HG02798 (cell line): ENCODE results near the gene ANO2.
A peak's percentile ranks its signal among the peaks of the same experiment; 100 is the strongest.

Source experiments
- ATAC-seq: cut with Tn5 transposase; IDR thresholded peaks from one replicate; pipeline ENCODE4 v1.9.1; 2021; ENCODE audit warnings: mild to moderate bottlenecking; ENCODE audit not compliant: unreplicated experiment, poor library complexity

Gene ANO2

DNA sequence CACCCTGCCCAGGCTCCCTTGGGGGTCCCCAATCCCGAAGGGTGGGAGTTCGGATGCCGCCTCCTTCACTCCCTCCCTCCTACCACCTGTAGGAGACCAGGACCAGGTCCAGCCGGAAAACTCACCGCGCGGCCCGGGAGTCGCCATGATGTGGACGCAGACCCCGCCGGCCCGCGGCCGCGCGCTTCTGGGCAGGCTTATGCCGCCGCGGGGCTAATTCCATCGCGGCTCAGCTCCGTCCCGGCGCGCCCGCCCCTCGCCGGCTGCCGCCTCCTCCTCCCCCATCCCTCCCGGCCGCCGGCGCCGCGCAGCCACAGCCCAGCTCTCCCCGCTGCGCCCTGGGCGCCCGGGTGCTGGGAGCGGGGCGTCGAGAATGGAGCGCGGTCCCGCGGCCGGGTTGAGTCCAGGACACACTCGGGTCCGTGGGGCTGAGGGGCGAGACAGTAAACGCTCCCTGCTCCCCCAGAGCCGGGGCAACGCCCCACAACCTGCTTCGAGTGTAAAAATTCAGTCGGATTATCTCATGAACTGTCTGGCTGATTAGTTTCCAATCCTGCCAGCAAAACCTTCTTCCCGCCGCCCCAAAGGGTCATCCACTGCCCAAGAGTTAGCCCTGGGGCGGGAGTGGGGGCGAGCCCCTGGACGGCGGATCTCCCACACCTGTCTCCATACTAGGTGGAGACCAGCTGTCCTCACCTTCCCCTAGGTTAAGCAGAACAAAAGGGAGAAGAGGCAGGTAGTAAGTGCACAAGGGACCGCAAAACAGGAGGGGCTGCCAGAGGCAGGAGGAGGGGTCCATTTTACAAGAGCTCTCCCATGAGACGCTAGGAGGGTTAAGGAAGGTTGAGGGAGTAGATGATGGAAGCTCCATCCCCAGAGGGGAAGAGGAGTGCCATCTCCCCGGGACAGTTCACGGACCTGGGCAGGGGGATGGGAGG lies at the start of gene ANO2:
Gene ANO2 (minus strand): TSS at position 189 of the 938 bp plus-strand sequence. CDS start 42 bp downstream, at position 147.
- no peak for ATAC-seq

DNA sequence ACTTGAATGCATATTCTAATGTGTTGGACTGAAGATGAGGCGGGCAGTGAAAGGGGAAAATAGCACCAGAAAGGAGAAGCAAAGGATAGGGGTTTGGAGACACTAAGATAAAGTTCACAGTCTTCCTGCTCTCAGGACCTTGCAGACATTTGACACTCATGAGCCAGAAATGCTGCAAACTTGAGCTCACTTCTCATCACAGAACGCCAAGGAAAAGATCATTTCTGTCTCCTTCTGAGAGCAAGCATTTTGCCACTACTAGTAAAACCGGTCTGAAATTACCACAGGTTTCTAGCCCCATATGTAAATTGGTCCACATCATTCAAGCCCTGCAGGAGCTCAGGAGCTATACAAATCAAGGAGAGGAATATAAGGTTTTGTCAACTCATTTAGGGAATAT lies 44.6 kb upstream of the ANO2 start:
- no peak for ATAC-seq

DNA sequence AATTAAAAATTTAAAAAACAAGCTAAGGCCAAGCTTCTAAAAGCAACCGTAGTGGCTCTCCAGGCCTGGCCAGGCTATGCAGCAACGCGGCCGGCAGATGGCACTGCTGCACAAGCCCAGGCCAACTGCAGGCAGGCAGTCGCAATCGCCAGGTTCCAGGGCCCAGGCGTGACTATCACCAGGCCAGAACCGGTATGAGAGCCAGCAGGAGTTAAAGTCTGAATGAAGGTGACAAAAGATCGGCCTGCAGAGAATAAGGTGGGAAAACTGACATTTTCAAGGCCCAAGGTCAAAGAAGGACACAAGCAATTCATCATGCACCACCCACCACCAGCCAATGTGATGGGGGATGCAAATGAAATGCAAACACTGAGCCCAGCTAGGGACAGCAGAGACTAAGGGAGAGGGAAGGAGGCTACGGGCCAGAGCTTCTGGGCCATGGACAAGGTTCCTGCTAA lies 43.6 kb upstream of the ANO2 start:
- ATAC-seq: peak; percentile 81

DNA sequence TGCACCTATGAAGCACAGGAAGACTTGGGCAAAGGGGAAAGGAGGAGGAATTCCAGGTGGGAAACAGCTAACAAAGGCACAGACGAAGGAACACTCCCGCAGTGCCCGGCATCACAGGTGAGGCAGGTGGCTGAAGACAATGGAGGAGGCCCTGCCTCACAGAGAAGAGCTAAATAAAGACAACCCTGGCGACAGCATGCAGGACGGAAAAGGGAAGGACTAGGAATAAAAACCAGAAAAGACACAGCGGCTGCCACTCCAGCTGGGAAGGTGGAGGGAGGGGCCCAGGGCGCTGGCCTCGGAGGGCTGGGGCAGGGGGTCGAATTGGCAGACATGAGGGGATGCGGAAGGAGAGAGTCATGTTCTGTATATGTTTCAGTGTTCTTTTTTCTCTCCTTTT lies 43.0 kb upstream of the ANO2 start:
- no peak for ATAC-seq

GRCh38 chr12:5987573-5987972 lies 42.5 kb upstream of the ANO2 start:
- no peak for ATAC-seq

DNA sequence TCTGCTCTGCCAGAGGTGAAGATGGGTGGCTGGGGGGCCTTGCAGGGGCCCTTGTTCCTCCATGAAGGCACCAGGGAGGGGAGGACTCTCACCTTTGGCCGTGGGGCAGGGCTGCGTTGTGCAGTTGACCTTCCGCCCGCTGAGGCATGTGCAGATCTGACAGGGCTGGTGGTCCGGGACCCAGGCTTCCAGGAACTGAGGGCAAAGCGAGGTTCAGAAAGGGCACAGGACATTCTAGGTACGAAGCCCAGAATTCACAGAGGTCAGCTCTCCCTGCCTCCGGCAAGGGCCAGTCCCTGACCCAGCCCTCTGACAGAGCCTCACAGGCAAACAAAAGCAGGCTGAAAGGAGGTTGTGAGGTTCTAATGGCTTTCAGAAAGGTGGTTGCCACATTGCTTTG lies 40.4 kb upstream of the ANO2 start:
- ATAC-seq: no peak

DNA sequence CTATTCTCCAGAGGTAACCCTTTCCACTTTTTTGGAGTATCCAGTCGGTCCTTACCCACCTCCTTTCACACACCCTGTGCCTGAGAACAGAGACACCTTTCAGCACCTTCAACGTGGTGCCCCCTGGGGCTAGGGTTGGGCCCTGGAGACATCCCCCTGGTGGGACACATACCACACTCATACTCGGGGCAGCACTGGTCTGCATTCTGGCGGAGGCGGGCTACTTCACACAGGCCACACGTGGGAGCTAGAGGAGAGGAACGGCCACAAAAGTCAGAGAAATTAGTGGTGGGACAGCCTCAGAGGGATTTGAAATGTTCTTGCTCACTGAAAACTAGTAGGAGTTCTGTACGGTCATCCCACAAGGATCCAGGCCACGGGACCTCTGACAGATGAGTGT lies 39.8 kb upstream of the ANO2 start:
- ATAC-seq: no peak

DNA sequence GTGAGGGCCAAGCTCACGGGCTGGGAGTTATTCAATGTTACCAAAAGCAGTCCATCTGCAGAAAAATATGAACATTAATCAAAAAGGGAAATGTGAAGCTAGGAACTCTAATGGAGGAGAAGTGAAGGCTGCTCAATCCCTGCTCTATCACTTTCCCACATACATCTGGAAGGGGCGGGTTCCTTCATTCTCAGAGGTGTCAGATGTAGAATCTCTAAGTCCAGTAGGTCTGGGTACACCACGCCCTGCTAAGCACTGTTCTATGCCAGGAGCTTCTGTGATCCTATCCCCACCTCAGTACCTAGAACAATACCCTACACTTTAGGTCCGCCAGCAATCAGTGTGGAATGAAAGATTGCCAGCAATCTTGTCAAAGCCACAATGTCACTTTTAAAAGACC lies 37.0 kb upstream of the ANO2 start:
- no peak for ATAC-seq

DNA sequence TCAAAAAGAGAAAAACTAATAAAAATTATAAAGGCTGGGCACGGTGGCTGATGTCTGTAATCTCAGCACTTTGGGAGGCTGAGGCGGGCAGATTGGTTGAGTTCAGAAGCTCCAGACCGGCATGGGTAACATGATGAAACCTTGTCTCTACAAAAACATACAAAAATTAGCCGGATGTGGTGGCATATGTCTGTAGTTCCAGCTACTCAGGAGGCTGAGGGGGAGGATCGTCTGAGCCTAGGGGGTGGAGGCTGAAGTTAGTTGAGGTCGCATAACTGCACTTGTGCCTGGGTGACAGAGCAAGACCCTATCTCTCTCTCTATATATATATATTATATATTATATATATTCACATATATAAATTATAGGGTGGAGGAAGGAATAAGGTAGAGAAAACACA lies 32.5 kb upstream of the ANO2 start:
- ATAC-seq: no peak

DNA sequence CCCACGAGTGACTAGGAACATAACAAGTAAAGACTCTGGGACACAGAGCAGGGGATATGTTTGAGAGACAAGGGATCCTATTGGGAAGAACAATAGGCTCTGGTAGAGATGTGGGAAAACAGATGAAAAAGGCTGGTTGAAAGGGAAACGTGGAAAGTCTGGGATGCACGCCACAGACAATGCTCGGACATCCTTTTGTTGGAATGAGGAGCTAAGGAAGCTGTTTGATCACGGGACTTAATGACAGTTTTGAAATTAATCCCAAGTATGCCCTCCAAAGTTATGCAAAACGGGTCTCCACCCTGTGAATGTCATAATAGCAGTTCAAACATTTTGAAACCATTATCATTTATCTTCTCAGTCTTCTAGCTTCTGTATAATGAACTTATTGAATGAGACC lies 31.7 kb upstream of the ANO2 start:
- ATAC-seq: no peak

DNA sequence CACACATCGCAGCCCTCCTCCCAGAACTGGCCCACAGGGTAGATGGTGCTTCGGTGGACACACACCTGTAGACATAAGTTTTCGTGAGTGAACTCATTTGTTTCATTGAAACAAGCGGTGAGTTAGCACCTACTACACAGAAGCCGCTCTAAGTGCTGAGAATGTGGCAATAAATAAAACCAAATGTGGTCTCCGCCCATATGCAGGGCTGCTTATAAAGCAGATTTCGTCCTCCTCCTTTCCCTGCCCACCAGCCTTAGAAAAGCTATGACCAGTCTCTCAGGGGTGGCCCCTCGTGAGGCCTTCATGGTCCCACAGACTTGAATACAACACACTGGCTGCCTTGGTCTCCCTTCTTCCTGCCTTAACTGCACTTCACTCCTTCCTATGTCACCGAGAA lies 31.1 kb upstream of the ANO2 start:
- ATAC-seq: no peak

DNA sequence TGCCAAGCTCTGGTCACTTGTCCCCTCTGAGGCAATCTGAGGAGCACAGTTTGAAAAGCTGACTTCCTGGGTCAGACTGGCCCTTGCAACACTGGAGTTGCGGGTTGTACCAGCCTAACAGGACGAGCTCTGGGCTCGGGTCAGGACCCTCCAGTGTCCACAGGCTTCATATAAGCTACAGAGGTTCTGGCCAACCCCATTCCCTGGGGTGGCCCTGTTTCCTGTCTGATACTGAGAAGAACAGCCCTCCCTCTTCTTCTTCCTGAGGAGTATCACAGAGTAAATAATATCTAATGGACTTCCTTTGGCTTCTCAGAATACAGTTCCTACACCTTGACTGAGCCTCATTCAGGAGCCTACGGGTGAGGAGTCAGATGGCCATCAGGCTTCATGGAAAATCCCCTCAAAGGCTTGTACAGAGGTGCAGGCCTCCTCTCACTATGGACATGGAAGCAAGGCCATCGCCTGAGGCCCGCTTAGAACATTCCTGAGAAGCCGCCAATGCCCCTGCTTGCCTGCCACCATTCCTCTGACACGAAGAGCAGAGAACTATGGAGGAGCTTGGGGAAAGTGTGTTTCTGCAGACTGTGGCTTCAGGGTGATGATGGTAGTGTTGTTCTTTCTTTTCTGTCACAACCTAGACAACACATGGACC lies 28.5 kb upstream of the ANO2 start:
- no peak for ATAC-seq

DNA sequence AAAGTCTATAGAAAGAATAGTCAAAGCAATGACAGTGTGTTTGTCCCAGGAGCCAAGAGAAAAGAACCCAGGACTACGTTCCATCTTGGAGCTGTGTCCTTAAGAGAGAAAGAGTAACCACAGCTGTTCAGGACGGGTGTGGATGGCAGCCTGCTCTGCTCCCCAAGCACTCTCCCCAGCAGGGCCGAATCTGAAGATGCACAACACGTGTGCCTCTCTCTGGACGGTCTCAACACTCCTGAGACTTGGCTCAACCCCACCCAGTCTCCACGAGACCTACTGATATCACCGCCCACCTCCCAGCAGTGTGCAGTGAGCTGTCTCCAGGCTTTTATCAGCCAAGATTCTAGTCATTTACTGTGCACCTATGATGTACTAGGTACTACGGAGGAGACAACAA lies 27.3 kb upstream of the ANO2 start:
- no peak for ATAC-seq

GRCh38 chr12:5971194-5971850 lies 26.3 kb upstream of the ANO2 start:
- ATAC-seq: no peak

DNA sequence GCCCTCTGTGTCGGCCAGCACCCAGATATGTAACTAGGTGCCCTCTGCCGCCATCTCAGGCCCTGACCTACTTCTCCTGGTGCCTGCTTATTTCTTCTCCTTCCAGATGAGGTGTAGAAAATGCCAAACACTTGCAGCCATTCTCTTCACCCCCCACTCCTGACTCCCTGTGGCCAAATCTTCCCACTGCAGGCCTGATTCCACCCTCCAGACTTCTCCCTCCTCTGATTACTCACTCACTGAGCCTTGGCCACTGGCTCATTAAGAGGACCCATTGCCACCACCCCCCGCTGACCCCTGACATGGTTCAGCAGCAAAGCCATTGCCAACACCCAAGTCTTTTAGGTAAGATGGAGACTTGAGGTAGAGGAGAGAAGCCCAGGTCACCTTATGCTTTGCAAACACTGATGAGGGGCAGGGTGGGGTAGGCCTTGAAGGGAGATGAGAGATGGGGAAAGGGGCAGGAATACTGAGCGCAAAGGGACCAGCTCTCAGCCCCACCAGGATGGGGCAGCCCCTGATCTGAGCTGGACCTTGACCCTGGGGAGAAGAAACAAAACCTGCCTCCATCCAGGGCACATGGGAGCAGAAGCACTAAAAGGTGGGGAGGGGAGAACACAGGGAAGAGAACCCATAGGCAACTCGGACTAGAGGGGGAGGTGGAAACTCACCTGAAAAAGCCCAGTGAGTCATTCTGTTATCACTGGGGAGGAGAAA lies 25.1 kb upstream of the ANO2 start:
- no peak for ATAC-seq

- no peak for ATAC-seq
Measured at GRCh38 chr12:5969156-5969973, 24.3 kb upstream of the ANO2 start.

DNA sequence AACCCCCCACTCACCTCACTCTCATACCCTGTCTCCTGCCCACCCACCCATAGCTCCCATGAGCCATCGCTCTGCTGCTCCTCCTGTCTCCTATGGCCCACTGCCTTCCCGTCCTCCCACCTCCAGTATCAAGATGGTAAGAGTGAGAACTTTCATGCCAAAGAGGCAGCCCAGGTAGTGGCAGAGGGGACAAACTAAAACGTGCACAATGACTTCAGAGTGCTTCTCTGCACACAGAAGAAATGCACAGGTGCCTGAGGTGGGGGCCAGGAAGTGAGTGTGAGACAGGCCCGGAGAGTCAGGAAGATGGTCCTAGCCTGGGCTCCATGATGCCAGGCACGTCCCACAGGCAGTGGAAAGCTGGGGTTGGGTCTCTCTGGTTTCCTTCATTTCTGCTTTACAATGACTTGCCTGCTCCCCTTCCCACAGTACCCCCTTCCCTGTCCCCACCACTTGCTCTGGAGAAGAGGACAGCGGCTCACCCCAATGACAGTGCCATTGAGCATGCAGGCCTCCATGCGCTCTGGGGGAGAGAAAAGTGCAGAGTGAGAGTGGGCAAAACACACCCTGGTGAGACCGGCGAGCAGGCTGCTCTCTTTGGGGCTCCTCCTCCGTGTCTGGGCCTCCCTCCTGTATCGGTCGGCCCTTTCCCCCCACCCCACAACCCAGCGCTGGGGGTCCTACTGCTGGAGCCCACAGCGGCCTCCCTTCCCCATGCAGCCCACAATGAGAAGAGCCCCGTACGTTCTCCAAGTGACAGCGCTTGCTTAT lies 22.8 kb upstream of the ANO2 start:
- ATAC-seq: no peak

DNA sequence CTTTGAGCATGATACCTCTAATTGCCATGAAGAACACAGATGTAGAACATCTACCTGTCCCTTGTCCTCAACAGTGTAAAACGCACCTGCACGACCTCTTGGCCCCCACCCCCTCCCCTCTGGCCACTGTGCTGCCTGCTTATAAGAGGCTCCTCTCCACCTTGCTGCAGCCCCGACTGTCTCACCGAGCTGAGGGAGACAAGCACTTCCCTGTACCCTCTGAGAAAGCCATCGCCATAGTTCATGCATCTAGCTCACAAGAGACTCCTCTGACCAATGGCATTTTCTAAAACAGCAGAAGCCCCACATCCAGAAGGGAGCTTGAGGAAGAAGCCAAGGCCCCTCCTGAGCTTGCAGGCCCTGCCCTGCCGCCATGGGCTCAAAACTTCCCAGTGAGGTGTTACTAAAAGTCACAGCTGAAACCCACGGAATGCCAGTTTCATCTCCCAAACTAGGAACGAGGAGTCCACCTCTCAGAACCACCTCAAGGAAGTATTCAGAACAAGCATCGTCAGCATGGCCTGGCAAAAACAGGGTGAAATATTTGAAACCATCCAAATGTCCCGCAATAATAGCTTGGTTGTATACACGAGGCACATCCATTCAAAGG lies 21.5 kb upstream of the ANO2 start:
- ATAC-seq: no peak
